HG03139 (cell line): Measurements from ENCODE around the gene SCD.
"Not testable (repeated sequence)": the region's sequence is repeated elsewhere in the genome, so short reads cannot be mapped to it uniquely, and the experiment has no call there.

Source experiments
- ATAC-seq: cut with Tn5 transposase; IDR thresholded peaks from one replicate; pipeline ENCODE4 v1.9.1; 2021; ENCODE audit not compliant: unreplicated experiment

SCD gene

DNA sequence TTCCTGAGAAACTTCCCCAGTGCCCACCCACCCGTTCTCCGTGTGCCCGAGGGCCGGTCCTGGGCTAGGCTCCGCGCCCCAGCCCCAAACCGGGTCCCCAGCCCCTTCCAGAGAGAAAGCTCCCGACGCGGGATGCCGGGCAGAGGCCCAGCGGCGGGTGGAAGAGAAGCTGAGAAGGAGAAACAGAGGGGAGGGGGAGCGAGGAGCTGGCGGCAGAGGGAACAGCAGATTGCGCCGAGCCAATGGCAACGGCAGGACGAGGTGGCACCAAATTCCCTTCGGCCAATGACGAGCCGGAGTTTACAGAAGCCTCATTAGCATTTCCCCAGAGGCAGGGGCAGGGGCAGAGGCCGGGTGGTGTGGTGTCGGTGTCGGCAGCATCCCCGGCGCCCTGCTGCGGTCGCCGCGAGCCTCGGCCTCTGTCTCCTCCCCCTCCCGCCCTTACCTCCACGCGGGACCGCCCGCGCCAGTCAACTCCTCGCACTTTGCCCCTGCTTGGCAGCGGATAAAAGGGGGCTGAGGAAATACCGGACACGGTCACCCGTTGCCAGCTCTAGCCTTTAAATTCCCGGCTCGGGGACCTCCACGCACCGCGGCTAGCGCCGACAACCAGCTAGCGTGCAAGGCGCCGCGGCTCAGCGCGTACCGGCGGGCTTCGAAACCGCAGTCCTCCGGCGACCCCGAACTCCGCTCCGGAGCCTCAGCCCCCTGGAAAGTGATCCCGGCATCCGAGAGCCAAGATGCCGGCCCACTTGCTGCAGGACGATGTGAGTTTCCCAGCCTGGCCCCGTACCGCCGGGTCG, at the start of gene SCD:
TSS of gene SCD (plus strand) at position 469 of the 803 bp plus-strand sequence. CDS start at position 741, 272 bp downstream.
- peak; percentile 83 for ATAC-seq

DNA sequence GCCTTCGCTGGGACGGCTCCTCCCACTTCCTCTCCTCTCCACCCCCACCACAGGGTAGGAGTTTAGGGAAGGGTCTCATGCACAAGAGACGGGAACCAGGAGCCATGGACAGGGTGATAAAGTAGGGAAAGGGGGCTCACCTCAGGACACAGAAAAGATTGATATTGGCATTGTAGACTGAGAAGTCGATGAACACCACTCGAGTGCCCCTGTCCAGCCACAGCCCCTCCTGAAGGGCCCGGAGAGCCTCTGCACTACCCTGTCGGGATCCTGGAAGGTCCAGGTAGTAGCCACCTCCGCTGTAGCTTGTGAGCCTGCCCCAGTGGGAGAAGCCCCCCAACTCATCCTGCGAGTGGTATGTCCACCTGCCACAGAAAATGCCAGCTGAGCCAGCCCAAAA, 49.8 kb upstream of the SCD start:
- ATAC-seq, result no peak

DNA sequence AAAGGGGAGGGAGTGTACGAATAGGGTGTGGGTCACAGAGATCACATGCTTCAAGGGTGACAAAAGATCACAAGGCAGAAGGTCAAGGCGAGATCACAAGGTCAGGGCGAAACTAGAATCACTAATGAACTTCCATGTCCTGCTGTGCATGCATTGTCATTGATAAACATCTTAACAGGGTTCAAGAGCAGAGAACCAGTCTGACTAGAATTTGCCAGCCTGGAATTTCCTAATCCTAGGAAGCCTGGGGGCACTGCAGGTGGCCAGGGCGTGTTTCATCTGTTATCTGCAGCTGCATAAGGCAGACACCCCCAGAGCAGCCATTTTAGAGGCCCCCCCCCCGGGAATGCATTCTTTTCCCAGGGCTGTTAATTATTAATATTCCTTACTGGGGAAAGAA, 45.9 kb upstream of the SCD start:
- ATAC-seq, result not testable (repeated sequence)

DNA sequence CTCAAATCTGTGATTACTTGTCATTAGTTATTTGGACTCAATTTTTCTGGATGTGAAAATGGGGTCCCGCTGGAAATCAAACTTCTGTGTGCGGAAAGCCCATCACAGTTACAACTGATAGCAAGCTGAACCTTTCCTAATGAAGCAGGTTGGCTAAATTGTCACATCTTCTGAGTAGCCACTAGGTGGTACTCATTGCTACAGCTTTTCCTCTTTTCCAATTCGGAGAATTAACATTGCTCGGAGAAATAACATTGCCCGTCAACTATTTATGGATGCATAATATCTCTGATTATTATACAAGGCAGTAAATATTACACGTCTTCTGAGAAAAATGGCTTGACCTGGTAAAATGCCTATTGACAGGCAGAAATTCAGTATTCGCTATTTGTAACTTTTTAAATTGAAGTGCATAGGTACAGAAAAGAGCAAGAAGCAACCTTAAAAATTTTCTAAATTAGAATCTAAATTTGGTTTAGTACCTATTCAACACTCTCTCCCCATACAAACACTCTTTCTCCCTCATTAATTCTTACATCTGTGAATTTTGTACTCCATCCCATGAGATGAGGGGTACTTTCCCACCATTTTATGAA, 43.2 kb upstream of the SCD start:
- no peak for ATAC-seq

DNA sequence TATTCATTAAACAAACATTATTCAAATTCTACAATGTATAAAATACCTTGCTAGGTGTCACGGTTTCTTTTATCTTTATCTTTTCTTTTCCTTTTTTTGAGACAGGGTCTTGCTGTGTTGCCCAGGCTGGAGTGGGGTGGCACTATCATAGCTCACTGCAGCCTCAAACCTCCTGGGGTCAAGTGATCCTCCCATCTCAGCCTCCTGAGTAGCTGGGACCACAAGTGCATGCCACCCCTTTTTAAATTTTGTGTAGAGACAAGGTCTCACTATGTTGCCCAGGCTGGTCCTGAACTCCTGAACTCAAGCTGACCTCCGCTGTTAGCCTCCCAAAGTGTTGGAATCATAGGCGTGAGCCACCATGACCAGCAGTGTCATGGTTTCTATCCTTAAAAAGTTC, 42.6 kb upstream of the SCD start:
- ATAC-seq, result no peak

DNA sequence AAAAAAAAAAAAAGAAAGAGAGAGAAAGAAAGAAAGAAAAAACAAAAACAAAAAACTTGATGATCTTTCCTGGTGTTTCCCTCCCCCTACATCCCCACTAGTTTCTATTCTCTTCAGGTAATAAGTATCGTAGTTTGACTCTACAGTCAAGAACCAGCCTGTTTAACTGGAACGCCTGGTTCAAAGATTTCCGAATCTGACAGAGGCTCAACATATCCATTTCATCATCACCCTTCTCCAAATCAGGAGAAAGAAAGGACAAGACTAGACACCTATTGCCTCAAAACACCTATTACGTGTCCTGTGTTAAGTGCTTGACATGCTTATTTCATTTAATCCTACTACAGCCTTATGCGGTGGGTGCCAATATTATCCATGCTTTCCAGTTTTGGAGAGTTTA, 40.2 kb upstream of the SCD start:
- ATAC-seq, result no peak

DNA sequence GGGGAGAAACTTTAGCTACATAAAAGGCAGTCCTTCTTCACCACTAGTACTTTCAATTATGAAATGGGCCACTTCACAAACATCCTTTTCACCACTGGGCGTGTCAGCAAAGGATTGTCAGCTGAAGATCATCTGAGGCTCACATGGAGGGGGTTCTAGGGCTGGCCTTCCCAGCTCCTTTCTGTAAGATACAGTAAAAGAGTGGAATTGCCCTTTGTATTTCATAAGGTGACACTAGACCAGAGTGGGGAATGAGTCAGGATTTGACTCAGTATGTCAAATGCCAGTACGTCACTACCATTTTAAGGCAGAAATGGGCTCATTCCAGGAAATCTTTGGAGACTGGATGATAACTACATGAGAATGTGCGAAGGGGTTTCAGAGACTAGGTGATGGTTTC, 39.3 kb upstream of the SCD start:
- ATAC-seq, result no peak

DNA sequence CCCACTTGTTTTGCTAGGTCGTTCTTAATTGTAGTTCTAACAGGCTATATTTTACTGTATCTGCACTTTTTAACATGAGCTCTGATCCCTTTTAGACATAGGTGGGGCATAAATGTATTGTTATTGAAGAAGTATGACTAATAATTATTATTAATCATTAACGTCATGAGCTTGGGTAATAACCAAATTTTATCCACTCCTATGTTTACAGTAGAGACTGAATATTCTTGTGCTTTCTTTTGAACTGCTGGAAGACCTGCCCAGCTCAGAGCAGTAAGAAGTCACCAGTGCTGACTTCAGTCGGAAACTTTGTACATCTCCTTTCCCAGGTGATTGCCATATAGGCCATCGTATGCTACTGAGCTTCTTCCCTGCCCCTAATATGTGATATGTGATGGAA, 35.7 kb upstream of the SCD start:
- no peak for ATAC-seq

DNA sequence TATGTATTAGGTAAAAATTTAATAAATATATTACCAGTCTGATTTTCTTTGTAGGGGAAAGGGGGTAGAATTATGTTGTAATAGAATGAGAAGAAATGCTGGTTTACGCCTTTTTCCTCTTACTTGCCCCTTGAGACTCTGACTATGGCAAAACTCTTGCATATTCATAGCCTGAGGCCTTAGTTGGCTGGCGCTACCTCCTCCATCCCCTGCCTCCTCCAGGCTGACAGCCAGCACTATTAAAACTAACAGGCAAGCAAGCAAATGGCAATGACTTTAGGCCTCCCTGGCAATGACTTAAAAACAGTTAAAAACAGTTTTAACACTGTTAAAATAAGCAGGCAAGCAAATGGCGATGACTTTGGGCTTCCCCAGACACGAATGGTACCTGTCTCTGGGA, 31.4 kb upstream of the SCD start:
- ATAC-seq, result no peak

DNA sequence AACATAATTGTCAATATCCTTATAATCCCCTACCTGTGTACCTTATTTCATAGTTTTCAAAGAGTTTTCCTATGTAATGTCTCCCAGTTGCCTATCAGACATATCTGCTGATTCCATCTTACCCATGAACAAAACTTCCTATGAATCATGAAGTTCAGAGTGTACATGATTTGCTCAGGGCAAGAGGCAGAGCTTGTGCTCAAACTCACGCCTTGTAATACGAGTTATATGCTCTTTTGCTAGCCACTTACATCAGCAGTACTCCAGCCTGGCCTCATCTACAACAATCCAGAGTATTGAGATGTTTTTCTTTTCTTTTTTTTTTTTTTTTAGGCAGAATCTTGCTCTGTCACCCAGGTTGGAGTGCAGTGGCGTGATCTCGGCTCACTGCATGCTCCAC, 28.8 kb upstream of the SCD start:
- no peak for ATAC-seq

DNA sequence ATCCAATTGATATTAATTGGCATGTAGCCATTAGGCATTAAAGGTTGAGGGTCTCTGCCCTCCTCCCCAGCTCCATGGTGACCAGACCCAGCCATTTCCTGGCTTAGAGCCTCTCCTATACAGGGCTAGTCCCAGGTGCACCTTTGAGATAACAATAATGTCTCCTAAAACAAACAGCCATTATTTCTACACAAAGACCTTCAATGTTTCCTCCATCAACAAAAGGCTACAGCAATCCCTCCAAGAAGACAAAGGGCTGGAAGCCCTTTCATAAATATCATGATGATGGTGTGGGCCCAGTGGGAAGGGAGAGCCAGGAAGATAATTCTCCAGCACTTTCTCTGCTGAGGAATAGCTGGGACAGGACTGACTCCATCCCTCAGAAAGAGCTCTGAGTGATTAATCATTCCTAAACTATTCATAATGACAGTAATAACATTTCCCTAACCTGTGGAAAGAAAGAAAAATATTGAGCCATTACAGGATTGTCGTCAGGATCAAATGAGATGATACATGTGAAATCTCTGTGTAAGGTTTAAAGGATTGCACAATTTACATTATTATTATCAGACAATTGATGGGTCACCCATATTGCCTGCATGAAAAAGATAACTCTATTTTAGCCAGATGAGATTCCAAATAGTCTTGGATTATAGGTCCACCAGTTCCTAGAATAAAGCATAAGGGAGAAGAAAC, 27.2 kb upstream of the SCD start:
- ATAC-seq, result no peak

DNA sequence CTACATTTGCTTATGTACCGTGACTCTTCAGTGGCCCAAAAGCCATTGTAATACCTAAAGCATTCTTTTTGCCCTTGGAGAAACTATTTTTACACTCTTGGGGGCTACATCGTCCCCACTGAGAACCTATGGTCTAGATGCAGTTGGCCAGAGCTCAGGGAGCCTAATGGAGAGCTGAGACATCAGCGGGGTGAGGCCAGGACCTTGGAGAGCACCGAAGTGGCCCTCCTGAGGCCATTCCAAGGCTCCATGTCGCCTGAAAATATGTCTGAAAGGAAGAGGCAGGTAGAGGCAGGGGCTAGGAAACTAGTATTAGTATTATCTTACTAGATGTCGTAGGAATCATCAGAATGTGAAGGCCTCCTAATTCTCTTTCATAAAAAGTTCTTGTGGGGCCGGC, 21.9 kb upstream of the SCD start:
- no peak for ATAC-seq

DNA sequence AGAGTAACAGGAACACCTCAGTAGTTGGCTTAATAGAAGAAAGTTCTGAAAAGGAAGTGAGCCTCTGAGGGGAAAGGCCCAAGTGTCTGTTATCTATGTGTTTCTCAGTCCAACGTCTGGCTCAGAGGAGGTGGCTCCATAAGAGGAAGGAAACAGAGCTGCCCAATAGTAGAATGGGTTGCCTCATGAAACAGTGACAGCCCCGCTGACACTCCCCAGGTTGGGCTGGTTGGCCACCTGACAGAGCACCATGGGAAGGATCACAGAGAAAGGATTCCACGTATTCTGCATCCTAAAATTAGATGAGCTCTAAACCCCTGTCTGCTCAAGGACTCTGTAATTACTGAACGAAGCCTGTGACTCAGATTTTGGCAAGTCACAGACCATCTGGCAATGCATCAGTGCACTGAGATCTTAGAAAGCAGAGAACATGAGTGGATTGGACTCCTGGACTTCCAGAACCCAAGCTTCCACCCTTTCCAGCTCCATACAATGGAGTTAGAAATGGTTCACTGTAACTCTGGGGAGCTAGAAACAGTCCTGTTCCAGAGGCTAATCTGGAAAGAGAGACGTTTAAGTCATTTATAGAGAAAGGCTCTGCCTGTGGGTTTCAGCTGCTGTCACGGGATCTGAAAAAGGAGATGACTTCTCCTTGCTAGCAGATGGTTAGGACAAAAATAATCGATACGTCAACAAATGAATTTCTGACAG, 19.9 kb upstream of the SCD start:
- ATAC-seq, result peak; percentile 96

DNA sequence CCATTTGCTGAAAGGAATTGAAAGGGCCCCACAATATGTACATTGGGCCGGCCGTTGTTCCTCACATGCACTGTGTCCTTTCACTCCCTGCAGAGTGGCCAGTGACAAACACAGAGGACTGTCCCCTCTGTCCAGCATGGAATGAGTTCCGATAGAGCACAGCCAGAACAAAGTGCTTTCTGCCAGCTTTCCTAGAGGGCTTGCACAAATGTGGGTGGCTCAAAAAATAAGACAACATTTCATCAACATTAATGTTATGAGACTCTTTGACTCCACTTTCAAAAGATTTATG, 19.4 kb upstream of the SCD start:
- no peak for ATAC-seq

DNA sequence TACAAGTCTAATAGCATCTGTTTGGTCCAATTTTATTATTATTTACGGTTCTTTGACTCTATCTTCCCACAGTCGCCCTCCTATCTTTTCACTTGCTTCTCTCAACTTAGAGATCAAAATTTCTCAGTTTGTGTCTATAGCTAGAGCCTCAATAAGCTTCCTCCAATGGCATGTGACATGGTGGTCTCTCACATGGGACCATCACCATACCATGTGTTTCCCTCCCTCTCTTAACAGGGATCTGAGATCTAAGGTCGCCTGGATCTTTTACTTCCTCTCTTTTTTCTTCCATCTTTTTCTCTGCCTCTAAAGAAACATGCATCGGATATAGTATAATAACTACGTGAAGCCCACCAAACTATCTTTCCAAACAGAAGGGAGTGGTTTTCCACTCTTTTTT, 18.8 kb upstream of the SCD start:
- no peak for ATAC-seq

DNA sequence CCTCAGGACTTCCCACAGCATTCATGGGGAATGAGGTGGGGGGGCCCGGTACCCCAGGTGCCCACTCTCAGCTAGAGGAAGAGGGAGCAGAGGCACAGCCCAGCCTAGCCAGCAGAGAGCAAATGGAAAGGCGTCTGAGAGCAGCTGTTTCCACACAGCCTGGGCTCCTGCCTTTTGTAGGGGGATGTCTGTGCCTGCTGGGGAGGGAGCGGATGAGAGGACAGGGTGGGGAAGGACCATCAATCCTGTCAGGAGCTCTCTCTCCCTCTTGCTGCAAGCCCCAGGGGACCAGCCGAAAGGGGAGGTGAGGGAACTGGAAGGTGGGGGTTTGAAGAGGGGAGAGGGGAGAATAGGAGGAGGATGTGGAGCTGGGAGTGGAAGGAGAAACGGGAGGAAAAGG, 17.0 kb upstream of the SCD start, which contains the start of gene PKD2L1:
TSS of gene PKD2L1 (minus strand) at position 150 of the 400 bp plus-strand sequence. CDS start at position 25, 125 bp downstream.
- ATAC-seq, result no peak

DNA sequence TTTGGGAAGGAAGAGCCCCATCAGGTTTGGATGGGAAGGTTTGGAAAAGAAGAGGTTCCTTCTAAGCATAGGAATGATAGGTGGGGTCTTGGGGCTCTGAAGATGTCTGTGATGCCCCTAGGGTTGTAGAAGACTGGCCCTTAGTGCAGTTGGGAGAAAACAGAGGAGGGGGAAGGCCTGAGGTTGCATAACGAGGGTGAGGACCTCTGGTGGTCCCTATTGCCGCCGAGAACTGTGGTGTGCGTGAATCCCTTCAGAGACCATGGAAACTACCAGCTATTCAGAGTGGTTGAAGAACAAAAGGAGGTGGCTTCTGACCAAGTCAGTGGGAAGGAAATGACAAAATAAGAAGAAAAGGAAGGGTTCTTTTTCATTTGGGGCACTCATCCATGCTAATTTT, 13.9 kb upstream of the SCD start:
- ATAC-seq, result no peak

DNA sequence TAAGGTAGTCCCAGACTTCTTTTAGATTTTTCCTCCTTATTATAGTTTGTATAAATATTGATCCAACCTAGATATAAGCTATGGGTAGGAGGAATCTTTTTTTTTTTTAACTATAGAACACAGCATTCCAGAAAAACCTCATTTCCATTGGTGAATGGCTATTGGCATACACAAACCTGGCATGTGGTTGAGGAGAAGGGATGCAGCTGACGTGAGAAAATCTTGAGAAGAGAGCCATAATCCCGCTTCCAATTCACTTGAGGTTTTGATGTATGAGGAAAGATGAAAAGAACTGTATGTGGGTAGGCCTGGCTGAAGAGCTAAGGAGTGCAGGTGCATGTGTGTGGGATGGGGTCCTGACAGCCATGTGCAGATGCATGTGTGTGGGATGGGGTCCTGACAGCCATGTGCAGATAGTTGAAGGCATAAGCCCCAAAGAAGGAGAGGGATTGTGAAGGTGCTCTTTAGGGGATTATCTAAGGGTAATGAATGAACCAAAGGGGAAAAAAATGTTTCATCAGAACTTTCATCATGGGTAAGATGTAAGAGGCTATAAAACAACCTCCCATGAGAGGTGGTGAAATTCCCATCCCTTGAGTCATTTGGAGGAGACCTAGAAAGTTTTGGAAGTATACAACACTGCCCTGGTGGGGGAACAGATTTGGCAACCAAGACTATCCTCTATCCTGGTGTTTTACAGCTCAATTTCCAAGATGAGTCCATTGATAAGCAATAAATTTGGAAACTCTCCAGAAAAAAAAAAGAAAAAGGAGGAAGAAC, 13.2 kb upstream of the SCD start:
- ATAC-seq, result no peak

DNA sequence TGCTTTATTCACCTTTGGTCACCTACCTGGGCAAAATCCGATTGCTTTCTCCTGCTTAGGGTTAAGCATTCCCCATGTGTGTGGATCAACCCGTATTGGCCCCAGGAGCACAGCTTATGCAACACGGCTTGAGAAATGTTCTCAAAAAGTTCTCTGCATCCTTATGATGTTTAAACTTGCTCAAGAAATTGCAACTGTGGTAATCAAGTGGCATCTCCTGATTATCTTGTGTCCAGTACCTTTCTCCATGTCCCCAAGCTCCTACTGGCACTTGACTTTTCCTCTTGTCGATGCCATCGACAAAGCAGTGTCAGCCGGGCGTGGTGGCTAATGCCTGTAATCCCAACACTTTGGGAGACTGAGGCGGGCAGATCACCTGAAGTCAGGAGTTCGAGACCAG, 12.3 kb upstream of the SCD start:
- ATAC-seq, result no peak

DNA sequence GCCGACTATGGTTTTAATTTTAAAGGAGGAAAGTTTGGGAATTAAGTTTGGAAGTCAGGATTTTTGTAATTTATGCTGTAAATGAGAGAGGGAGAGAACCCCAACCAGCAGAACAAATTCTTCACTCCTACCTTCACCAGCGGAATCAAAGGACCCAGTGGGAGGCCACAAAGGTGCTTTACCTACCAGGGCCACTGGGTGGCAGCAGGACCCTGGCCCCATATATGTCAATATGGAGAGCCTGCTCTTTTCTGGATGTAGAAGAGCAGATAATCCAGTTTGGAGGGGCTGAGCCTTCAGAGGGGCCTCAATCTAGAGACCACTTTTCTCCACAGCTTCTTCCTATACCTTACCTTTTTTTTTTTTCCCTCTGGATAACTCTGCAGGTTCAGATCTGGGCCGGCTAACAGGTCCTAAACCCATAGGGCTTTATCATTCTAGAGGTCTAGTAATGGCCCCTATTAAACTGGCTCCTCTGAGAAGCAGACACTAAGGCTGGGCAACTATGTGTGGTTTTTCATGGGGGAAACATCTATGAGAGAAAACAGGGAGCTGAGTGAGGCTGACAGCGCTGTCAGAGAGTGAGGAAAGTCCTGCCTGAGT, 8.5 kb upstream of the SCD start:
- no peak for ATAC-seq

DNA sequence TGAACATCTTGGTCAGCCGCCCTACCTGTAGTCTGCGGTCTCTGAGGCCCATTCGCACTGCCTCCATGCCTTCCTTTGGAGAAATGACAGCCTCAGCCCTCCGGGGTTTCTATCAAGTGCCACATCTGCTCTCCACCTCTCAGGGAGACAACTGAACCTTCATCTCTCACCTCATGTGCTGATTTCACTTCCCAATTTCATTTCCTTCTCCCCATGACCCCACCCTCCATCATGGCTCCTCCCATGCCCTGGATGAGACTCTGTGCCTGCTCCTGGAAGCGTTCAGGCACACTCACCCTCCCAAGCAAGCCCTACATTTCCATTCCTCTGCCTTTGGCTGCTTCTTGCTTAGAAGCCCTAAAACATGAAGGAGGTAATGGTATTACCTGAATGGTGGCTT, 7.8 kb upstream of the SCD start:
- ATAC-seq, result no peak
